ENCODE measurements around the gene ZNF76.

Gene ZNF76

GRCh38 chr6:35342258-35343091 is 82.9 kb downstream of the ZNF76 start, which contains the start of gene PPARD:
PPARD (plus strand) TSS chr6:35342558; CDS start chr6:35411088, 68,530 bp downstream.
- DNase-seq = peak; percentile 99

- DNase-seq = peak; percentile 38
These were observed 83.7 kb downstream of the ZNF76 start for GRCh38 chr6:35343092-35343834.

GRCh38 chr6:35343835-35344550 is 84.5 kb downstream of the ZNF76 start:
- no peak for DNase-seq

Data from right hindlimb (tissue), 1 donor.